ENCODE data around the gene PTPRF. TPM values are rescaled to one million over a fixed set of nuclear protein-coding genes. Genes with fewer than 3 reads are reported as not detected.

PTPRF gene
- total RNA-seq, 1 experiment from 2014 or later, result 110 TPM

DNA sequence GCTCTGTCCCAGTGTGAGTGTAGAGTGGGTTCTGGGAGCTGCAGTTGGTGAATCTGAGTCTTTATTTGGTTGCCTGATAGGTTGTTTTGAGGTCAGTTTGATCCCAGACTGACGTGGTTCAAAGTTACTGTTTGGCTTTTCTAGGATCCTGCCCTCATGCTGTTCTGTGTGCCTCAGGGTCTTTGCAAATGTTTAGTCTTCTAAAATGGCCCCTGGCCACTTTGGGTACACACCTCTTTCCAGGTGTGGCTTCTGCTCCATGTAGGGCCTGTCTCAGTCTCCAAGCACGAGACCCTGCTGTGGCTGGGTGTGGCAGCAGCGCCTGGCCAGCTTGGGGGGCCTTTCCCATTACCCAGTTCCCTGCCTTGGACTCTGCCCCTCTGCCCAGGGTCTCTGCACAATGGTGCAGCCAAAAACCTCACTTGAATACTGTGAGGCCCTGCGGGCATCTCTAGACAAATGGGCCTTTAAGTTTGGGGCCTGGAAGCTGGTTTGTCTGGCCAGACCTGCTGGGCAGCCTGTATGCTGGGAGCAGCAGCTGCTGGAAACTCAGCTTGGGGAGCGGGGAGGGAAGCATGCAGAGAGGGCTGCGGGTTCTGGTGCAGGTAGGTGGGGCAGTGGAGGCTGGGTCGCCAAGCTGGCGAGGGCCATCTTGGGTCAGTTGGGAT is 5.6 kb downstream of the PTPRF start:
- POLR2A ChIA-PET (ENCODE audit: low non-redundant PET), result interaction anchor here (0.5 kb wide), 1 partner anchor 600 kb away, joined by 4 read pairs; no protein-coding TSS in a partner anchor
- CTCF ChIA-PET, result no interaction called here
- peaks cover 8% of the 10 kb centered on the region for H3K36me3 ChIP-seq (ENCODE audit: insufficient read depth, low read length, poor library complexity, severe bottlenecking)
- no peak overlapping the region for H3K4me3 ChIP-seq (ENCODE audit: low read depth, low read length, poor library complexity, severe bottlenecking)
- no peak overlapping the region for H3K27ac ChIP-seq (ENCODE audit: low read depth, low read length, poor library complexity, severe bottlenecking)
- BruUV-seq (replicated peaks), result no TSS peak
- no peaks in the 10 kb centered on the region for H3K27me3 ChIP-seq (replicated peaks; ENCODE audit: insufficient read depth, low read depth, low read length, poor library complexity)
- TF ChIP-seq EZH2 (IDR thresholded peaks at IDR 0.05; ENCODE audit: borderline replicate concordance, low read depth, low read length, poor library complexity, severe bottlenecking), result no peak
- TF ChIP-seq, protein P1, sequence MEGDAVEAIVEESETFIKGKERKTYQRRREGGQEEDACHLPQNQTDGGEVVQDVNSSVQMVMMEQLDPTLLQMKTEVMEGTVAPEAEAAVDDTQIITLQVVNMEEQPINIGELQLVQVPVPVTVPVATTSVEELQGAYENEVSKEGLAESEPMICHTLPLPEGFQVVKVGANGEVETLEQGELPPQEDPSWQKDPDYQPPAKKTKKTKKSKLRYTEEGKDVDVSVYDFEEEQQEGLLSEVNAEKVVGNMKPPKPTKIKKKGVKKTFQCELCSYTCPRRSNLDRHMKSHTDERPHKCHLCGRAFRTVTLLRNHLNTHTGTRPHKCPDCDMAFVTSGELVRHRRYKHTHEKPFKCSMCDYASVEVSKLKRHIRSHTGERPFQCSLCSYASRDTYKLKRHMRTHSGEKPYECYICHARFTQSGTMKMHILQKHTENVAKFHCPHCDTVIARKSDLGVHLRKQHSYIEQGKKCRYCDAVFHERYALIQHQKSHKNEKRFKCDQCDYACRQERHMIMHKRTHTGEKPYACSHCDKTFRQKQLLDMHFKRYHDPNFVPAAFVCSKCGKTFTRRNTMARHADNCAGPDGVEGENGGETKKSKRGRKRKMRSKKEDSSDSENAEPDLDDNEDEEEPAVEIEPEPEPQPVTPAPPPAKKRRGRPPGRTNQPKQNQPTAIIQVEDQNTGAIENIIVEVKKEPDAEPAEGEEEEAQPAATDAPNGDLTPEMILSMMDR (conservative IDR thresholded peaks at IDR 0.05; ENCODE audit: low read depth, low read length), result no peak
- H3K4me1 ChIP-seq (ENCODE audit: insufficient read depth, low read length, poor library complexity, severe bottlenecking), result peaks cover 5% of the 10 kb centered on the region
- intact Hi-C loops (cut with micrococcal nuclease; ENCODE audit: unreplicated experiment), result no loop called here
- H3K9me3 ChIP-seq (ENCODE audit: low read depth, low read length, poor library complexity, severe bottlenecking), result no peaks in the 10 kb centered on the region
- no peak for DNase-seq (ENCODE audit: low spot score)

GRCh38 chr1:43536864-43537358 is 6.2 kb downstream of the PTPRF start:
- H3K4me1 ChIP-seq (ENCODE audit: insufficient read depth, low read length, poor library complexity, severe bottlenecking), result peaks cover 5% of the 10 kb centered on the region
- CTCF ChIA-PET, result no interaction called here
- intact Hi-C loops (cut with micrococcal nuclease; ENCODE audit: unreplicated experiment), result no loop called here
- H3K4me3 ChIP-seq (ENCODE audit: low read depth, low read length, poor library complexity, severe bottlenecking), result no peak overlapping the region
- no peak for DNase-seq (ENCODE audit: low spot score)
- H3K9me3 ChIP-seq (ENCODE audit: low read depth, low read length, poor library complexity, severe bottlenecking), result no peaks in the 10 kb centered on the region
- H3K36me3 ChIP-seq (ENCODE audit: insufficient read depth, low read length, poor library complexity, severe bottlenecking), result peaks cover 8% of the 10 kb centered on the region
- H3K27ac ChIP-seq (ENCODE audit: low read depth, low read length, poor library complexity, severe bottlenecking), result no peak overlapping the region
- POLR2A ChIA-PET (ENCODE audit: low non-redundant PET), result interaction anchor here (0.5 kb wide), 1 partner anchor 599 kb away, joined by 4 read pairs; no protein-coding TSS in a partner anchor
- H3K27me3 ChIP-seq (replicated peaks; ENCODE audit: insufficient read depth, low read depth, low read length, poor library complexity), result no peaks in the 10 kb centered on the region
- no peak for TF ChIP-seq EZH2 (IDR thresholded peaks at IDR 0.05; ENCODE audit: borderline replicate concordance, low read depth, low read length, poor library complexity, severe bottlenecking)
- TF ChIP-seq, protein P1 (conservative IDR thresholded peaks at IDR 0.05; ENCODE audit: low read depth, low read length), result no peak
- BruUV-seq (replicated peaks), result no TSS peak

DNA sequence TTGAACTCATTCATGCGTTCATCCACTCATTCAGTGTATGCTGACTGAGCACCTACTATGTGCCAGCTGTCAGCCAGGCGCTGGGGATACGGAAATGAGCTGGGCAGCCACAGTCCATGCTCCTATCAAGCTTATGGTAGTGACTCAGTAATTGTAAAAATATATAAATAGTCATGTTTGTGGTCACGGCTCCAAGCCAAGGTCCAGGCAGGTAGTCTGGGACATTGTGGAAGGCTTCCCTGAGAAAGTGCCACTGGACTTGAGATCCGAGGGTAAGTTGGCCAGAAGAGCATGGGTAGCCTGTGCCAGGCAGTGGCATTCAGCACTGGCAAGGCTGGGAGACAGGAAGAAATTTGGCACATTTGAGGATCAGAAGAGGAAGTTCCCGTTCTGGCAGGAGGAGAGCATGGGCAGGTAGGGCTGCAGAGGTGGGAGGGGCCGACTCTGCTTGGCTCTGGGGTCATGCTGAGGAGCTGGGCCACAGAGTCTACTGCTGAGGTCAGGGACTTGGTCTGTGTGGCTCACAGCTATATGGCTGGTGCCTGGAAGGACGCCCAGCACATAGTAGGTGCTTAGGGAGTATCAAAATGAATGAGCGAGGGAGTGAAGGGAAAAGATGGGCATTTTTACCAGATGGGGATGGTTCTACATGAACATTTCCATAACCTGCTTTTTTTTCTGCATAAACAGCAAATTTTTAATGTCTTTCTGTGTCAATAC is 6.9 kb downstream of the PTPRF start:
- TF ChIP-seq, protein P1 (conservative IDR thresholded peaks at IDR 0.05; ENCODE audit: low read depth, low read length), result no peak
- TF ChIP-seq EZH2 (IDR thresholded peaks at IDR 0.05; ENCODE audit: borderline replicate concordance, low read depth, low read length, poor library complexity, severe bottlenecking), result no peak
- intact Hi-C loops (cut with micrococcal nuclease; ENCODE audit: unreplicated experiment), result no loop called here
- no peak for DNase-seq (ENCODE audit: low spot score)
- ChIA-PET POLR2A (ENCODE audit: low non-redundant PET) (no interaction called here), CTCF (no interaction called here)
- Histone ChIP-seq H3K4me3 (ENCODE audit: low read depth, low read length, poor library complexity, severe bottlenecking) (no peak overlapping the region), H3K27ac (ENCODE audit: low read depth, low read length, poor library complexity, severe bottlenecking) (no peak overlapping the region), H3K4me1 (ENCODE audit: insufficient read depth, low read length, poor library complexity, severe bottlenecking) (no peaks in the 10 kb centered on the region), H3K9me3 (ENCODE audit: low read depth, low read length, poor library complexity, severe bottlenecking) (no peaks in the 10 kb centered on the region), H3K36me3 (ENCODE audit: insufficient read depth, low read length, poor library complexity, severe bottlenecking) (peaks cover 8% of the 10 kb centered on the region), H3K27me3 (replicated peaks; ENCODE audit: insufficient read depth, low read depth, low read length, poor library complexity) (no peaks in the 10 kb centered on the region)
- no TSS peak for BruUV-seq (replicated peaks)
